ENCODE results near the gene HSPA1L. TPM values are rescaled to one million over a fixed set of nuclear protein-coding genes. Genes with fewer than 3 reads are reported as not detected.
"Not testable (repeated sequence)": the region's sequence is repeated elsewhere in the genome, so short reads cannot be mapped to it uniquely, and the experiment has no call there.

Gene HSPA1L
- total RNA-seq, 1 donor from 2014 or later = not detected

GRCh38 chr6:31794294-31794865, 20.7 kb downstream of the HSPA1L start:
- DNase-seq (ENCODE audit: low spot score in 2 of 2) = no peak
- peak overlapping the region; percentile 88 to 92 for H3K27ac ChIP-seq
- H3K4me1 ChIP-seq = peaks cover 4 to 18% of the 10 kb centered on the region in 2 donors
- peak overlapping the region; percentile 81 to 83 for H3K4me3 ChIP-seq
- intact Hi-C loops (cut with DNase I) = loop anchor here (2.0 kb wide), 3 partner anchors 20 to 68 kb away; partner anchors contain the start of genes DDAH2, HSPA1A, HSPA1L and NEU1
- no peaks in the 10 kb centered on the region for H3K27me3 ChIP-seq
- H3K36me3 ChIP-seq = peaks cover 2 to 27% of the 10 kb centered on the region in 2 donors
- TF ChIP-seq CTCF (IDR thresholded peaks at IDR 0.05) = no peak
- no peaks in the 10 kb centered on the region for H3K9me3 ChIP-seq

DNA sequence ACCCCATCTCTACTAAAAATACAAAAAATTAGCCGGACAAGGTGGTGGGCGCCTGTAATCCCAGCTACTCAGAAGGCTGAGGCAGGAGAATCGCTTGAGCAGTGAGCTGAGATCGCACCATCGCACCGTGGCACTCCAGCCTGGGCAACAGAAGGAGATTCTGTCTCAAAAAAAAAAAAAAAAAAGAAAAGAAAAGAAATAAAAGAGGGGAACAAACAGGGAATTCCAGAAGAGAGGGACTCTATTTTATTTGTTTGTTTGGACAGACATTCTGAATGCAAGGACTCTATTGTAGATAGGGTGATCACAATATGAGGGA, 21.2 kb downstream of the HSPA1L start:
- Histone ChIP-seq H3K27ac (peak overlapping the region; percentile 88 to 92), H3K4me1 (peaks cover 4 to 14% of the 10 kb centered on the region in 2 donors), H3K36me3 (peaks cover 4 to 29% of the 10 kb centered on the region in 2 donors), H3K4me3 (peak overlapping the region in 1 of 2 donors; percentile 81)
- H3K9me3 ChIP-seq; DNase-seq (ENCODE audit: low spot score in 2 of 2); H3K27me3 ChIP-seq: not testable (repeated sequence)
- intact Hi-C loops (cut with DNase I) = loop anchor here (2.0 kb wide), 3 partner anchors 21 to 69 kb away; partner anchors contain the start of genes DDAH2, HSPA1A, HSPA1L and NEU1

DNA sequence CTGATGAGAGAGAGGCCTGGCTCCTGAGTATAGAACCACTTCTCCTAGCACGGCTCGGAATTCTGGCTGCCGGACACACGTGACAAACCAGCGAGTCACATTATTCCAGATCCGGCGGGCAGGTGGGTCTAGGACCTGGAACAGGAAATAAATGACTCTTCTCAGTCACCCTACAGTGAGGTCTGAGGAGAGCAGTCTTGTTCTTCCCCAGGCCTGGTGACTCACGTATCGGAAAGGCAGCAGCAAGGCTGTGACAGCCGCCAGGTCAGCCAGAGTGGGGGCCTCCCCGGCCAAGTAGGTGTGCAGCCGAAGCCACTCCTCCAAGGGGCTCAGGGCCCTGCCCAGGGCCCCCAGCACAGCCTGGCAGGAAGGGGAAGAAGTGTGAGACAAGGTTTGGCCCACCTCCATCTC, 22.3 kb downstream of the HSPA1L start:
- H3K4me3 ChIP-seq = no peak overlapping the region
- H3K9me3 ChIP-seq = no peaks in the 10 kb centered on the region
- no peak for DNase-seq (ENCODE audit: low spot score in 2 of 2)
- H3K36me3 ChIP-seq = peaks cover 4 to 31% of the 10 kb centered on the region in 2 donors
- intact Hi-C loops (cut with DNase I) = no loop called here
- H3K4me1 ChIP-seq = peaks cover 4 to 13% of the 10 kb centered on the region in 2 donors
- TF ChIP-seq CTCF (IDR thresholded peaks at IDR 0.05) = no peak
- H3K27me3 ChIP-seq = no peaks in the 10 kb centered on the region
- no peak overlapping the region for H3K27ac ChIP-seq

- DNase-seq (ENCODE audit: low spot score in 2 of 2) = no peak
- Histone ChIP-seq H3K4me3 (no peak overlapping the region), H3K9me3 (no peaks in the 10 kb centered on the region), H3K36me3 (peaks cover 8 to 32% of the 10 kb centered on the region in 2 donors), H3K27me3 (no peaks in the 10 kb centered on the region), H3K4me1 (peaks cover 4 to 13% of the 10 kb centered on the region in 2 donors), H3K27ac (no peak overlapping the region)
- intact Hi-C loops (cut with DNase I) = no loop called here
- TF ChIP-seq CTCF (IDR thresholded peaks at IDR 0.05) = no peak
Observed at GRCh38 chr6:31792090-31792374, 23.1 kb downstream of the HSPA1L start.

DNA sequence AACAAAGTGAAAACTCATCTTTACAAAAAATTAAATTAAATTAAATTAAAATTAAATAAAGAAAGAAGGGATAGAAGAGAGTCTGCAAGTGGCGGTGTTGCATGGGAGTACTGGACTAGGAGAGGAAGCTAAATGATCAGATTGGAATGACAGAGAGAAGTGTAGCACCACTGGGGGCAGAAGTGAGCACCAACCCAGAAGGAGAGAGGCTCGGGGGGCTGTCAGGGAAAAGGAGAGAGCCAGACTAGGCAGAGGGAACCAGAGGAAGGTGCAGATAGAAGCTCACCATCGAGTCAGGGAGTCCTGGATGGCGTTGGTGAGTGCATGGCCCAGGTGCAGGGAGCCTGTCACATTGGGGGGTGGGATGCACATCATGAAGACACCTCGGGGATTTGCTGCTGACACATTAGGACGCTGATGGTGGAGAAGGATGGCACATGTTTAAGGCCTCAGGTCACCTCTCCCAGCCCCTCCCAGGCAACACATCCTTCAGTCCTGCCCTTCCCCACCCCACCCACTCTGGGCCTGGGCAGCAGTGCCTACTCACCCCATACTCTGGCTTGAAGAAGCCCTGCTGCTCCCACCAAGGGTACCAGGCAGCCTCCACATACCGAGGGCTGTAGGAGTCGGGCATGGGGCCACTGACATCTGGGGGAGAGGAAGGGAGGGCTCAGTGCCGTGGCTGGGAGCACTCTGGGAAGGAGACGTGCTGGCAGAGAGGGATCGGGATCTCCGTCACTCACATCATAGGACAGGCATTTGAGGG, 23.6 kb downstream of the HSPA1L start:
- H3K27me3 ChIP-seq = no peaks in the 10 kb centered on the region

More for the DNA sequence above, 23.6 kb downstream of the HSPA1L start:
- H3K27ac ChIP-seq = no peak overlapping the region
- no peak overlapping the region for H3K4me3 ChIP-seq
- no peak for DNase-seq (ENCODE audit: low spot score in 2 of 2)
- peak in 2 of 3 experiments; percentile 50 to 58 for TF ChIP-seq CTCF (IDR thresholded peaks at IDR 0.05)
- intact Hi-C loops (cut with DNase I) = no loop called here
- peaks cover 4 to 13% of the 10 kb centered on the region in 2 donors for H3K4me1 ChIP-seq
- peaks cover 8 to 32% of the 10 kb centered on the region in 2 donors for H3K36me3 ChIP-seq
- no peaks in the 10 kb centered on the region for H3K9me3 ChIP-seq
